ENCODE data around the gene PCCB.

- TF ChIP-seq CEBPB (IDR thresholded peaks at IDR 0.05; ENCODE audit: low read depth, low read length) (no peak), E2F6 (IDR thresholded peaks at IDR 0.05) (no peak)
Measured at GRCh38 chr3:136300444-136300843, 50.3 kb downstream of the PCCB start.
